ENCODE measurements around the gene MYCBPAP.

MYCBPAP gene

GRCh38 chr17:50578173-50578572 is 69.9 kb downstream of the MYCBPAP start:
- no peak for DNase-seq

- no peak for DNase-seq
Measured at GRCh38 chr17:50579399-50579798, 71.2 kb downstream of the MYCBPAP start.

- DNase-seq, result no peak
Measured at GRCh38 chr17:50580646-50581045, 72.4 kb downstream of the MYCBPAP start.
